Glutamatergic neuron (in vitro differentiated cells): Measurements from ENCODE around the gene RAB11FIP3. TPM values are rescaled to one million over a fixed set of nuclear protein-coding genes. Genes with fewer than 3 reads are reported as not detected.

Experiments
- DNase-seq: peaks from one replicate; pipeline ENCODE4 v3.0.0; 2022
- H3K27ac Mint-ChIP-seq: one replicate; pipeline ENCODE4 v1.8.0; 2020; ENCODE audit warnings: mild to moderate bottlenecking, mixed read lengths, inconsistent platforms; ENCODE audit not compliant: unreplicated experiment
- H3K27me3 Mint-ChIP-seq: one replicate; pipeline ENCODE4 v1.8.0; 2020; ENCODE audit warnings: mild to moderate bottlenecking, moderate library complexity, mixed read lengths, inconsistent platforms; ENCODE audit not compliant: unreplicated experiment
- H3K36me3 Mint-ChIP-seq: one replicate; pipeline ENCODE4 v1.8.0; 2020; ENCODE audit warnings: mild to moderate bottlenecking, mixed read lengths, inconsistent platforms; ENCODE audit not compliant: unreplicated experiment
- H3K4me1 Mint-ChIP-seq: one replicate; pipeline ENCODE4 v1.8.0; 2020; ENCODE audit warnings: mild to moderate bottlenecking, low read depth, mixed read lengths, inconsistent platforms; ENCODE audit not compliant: unreplicated experiment
- H3K4me3 Mint-ChIP-seq: one replicate; pipeline ENCODE4 v1.8.0; 2020; ENCODE audit warnings: mild to moderate bottlenecking, mixed read lengths, inconsistent platforms; ENCODE audit not compliant: unreplicated experiment
- H3K9me3 Mint-ChIP-seq: one replicate; pipeline ENCODE4 v1.8.0; 2020; ENCODE audit warnings: mild to moderate bottlenecking, moderate library complexity, mixed read lengths, inconsistent platforms; ENCODE audit not compliant: unreplicated experiment
- CTCF ChIP-seq: fragments of 200-600 bp; sonication (generic); IDR thresholded peaks from one replicate; pipeline ENCODE4 v1.5.0; 2021; ENCODE audit not compliant: partially characterized antibody, unreplicated experiment
- total RNA-seq: library from RNA; stranded (reverse); fragmentation: NEBNext Ultra II Directional; extraction: Animal tissue kit (Norgen Biotek cat#: 25700); gene quantifications from one replicate; pipeline ENCODE4 v1.2.1, GENCODE V29; 2021; ENCODE audit not compliant: unreplicated experiment

Gene RAB11FIP3
- total RNA-seq, 1 donor from 2014 or later = 103 TPM

GRCh38 chr16:444027-444426 is 18.6 kb downstream of the RAB11FIP3 start:
- DNase-seq = no peak
- peaks cover 6% of the 10 kb centered on the region for H3K9me3 Mint-ChIP-seq
- TF ChIP-seq CTCF = no peak
- H3K4me1 Mint-ChIP-seq = peaks cover 9% of the 10 kb centered on the region
- no peak overlapping the region for H3K4me3 Mint-ChIP-seq
- no peak overlapping the region for H3K27ac Mint-ChIP-seq
- H3K27me3 Mint-ChIP-seq = peaks cover 3% of the 10 kb centered on the region
- no peaks in the 10 kb centered on the region for H3K36me3 Mint-ChIP-seq

- H3K4me3 Mint-ChIP-seq = no peak overlapping the region
- no peak for DNase-seq
- peaks cover 6% of the 10 kb centered on the region for H3K9me3 Mint-ChIP-seq
- peaks cover 11% of the 10 kb centered on the region for H3K4me1 Mint-ChIP-seq
- H3K27ac Mint-ChIP-seq = no peak overlapping the region
- no peak for TF ChIP-seq CTCF
- peaks cover 3% of the 10 kb centered on the region for H3K27me3 Mint-ChIP-seq
- no peaks in the 10 kb centered on the region for H3K36me3 Mint-ChIP-seq
Observed at GRCh38 chr16:445566-445965, 20.1 kb downstream of the RAB11FIP3 start.

GRCh38 chr16:450385-450784 is 24.9 kb downstream of the RAB11FIP3 start:
- Mint-ChIP-seq H3K36me3 (no peaks in the 10 kb centered on the region), H3K27ac (no peak overlapping the region), H3K27me3 (peaks cover 2% of the 10 kb centered on the region), H3K9me3 (peaks cover 1% of the 10 kb centered on the region), H3K4me1 (peaks cover 4% of the 10 kb centered on the region), H3K4me3 (no peak overlapping the region)
- DNase-seq = no peak
- no peak for TF ChIP-seq CTCF

GRCh38 chr16:450785-451512 is 25.5 kb downstream of the RAB11FIP3 start:
- peaks cover 4% of the 10 kb centered on the region for H3K4me1 Mint-ChIP-seq
- peaks cover 2% of the 10 kb centered on the region for H3K27me3 Mint-ChIP-seq
- H3K4me3 Mint-ChIP-seq = no peak overlapping the region
- TF ChIP-seq CTCF = no peak
- DNase-seq = no peak
- peaks cover 1% of the 10 kb centered on the region for H3K9me3 Mint-ChIP-seq
- no peaks in the 10 kb centered on the region for H3K36me3 Mint-ChIP-seq
- H3K27ac Mint-ChIP-seq = peak overlapping the region; percentile 33

- no peak for DNase-seq
- no peak for TF ChIP-seq CTCF
- H3K27ac Mint-ChIP-seq = no peak overlapping the region
Observed at GRCh38 chr16:454397-454940, 29.0 kb downstream of the RAB11FIP3 start.

More at GRCh38 chr16:454397-454940, 29.0 kb downstream of the RAB11FIP3 start:
- H3K36me3 Mint-ChIP-seq = no peaks in the 10 kb centered on the region
- H3K9me3 Mint-ChIP-seq = peaks cover 6% of the 10 kb centered on the region
- peaks cover 15% of the 10 kb centered on the region for H3K4me1 Mint-ChIP-seq
- peaks cover 6% of the 10 kb centered on the region for H3K27me3 Mint-ChIP-seq
- H3K4me3 Mint-ChIP-seq = no peak overlapping the region
